Stimulated activated CD8-positive, alpha-beta memory T cell treated with anti-CD3 and anti-CD28 coated beads, Interleukin-7, amount 100 ng/mL, for 24 hours (primary cell): ENCODE data around the gene OAT.
"Not testable (repeated sequence)": the region's sequence is repeated elsewhere in the genome, so short reads cannot be mapped to it uniquely, and the experiment has no call there.

Experiments
- DNase-seq: peaks from one replicate; pipeline ENCODE4 v3.0.0-alpha.2; 2020; ENCODE audit warnings: low read depth

Gene OAT

GRCh38 chr10:124447751-124448466, 29.2 kb upstream of the OAT start:
- DNase-seq = no peak

- no peak for DNase-seq
Observed at GRCh38 chr10:124446830-124447750, 28.4 kb upstream of the OAT start.

DNA sequence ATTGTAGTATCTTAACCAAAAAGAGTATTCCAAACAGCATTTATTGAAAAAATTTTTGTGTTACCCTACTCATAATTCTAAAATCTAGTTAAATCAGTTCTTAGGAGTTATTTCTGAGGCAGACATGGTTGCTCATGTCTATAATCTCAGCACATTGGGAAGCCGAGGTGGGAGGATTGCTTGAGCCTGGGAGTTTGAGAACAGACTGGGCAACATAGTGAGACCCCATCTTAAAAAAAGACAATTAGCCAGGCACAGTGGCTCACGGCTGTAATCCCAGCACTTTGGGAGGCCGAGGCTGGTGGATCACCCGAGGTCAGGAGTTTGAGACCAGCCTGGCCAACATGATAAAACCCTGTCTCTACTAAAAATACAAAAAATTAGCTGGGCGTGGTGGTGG, 23.0 kb upstream of the OAT start:
- DNase-seq = not testable (repeated sequence)

DNA sequence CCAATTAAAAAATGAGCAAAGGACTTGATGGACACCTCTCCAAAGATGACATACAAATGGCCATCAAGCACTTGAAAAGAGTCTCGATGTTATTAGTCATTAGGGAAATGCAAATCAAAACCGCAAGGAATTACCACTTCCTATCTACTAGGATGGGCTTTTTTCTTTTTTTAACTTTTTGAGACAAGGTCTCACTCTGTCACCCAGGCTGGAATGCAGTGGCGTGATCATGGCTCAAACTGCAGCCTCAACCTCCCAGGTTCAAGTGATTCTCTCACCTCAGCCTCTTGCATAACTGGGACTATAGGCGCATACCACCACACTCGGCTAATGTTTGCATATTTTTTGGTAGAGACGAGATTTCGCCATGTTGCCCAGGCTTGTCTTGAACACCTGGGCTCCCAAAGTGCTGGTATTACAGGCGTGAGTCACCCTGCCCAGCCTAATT, 17.5 kb upstream of the OAT start:
- DNase-seq = no peak

- DNase-seq = not testable (repeated sequence)
Observed at GRCh38 chr10:124435683-124436082, 17.0 kb upstream of the OAT start.

DNA sequence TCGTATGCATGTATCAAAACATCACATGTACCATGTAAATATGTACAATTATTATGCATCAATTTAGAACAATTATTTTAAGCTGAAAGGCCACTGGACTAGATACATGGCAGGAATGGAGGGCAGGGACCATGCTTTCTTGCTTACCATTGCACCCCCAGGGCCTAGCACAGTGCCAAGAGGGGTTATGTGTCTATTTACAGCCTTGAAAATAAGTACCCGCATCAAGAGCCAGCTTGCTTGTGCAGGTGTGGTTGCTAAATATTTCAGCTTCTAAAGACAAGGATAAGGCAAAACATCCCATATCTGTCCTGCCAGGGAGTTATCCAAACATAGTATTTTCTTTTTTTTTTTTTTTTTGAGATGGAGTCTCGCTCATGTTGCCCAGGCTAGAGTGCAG, 14.7 kb upstream of the OAT start:
- no peak for DNase-seq

DNA sequence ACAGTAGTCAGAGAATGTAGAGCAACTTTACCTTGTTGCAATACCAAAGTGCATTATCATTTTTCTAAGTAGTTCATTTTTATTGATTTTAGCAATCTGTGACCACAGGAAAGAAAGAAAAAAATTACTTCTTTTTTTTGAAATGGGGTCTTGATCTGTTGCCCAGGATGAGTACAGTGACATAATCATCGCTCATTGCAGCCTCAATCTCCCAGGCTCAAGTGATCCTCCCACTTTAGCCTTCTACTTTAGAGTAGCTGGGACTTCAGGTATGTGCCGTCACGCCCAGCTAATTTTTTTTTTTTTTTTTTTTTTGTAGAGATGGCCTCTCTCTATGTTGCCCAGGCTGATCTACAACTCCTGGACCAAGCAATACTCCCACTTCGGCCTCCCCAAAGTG, 11.4 kb upstream of the OAT start:
- DNase-seq = no peak

GRCh38 chr10:124429576-124429975, 10.9 kb upstream of the OAT start:
- no peak for DNase-seq

- DNase-seq = no peak
Observed at GRCh38 chr10:124428207-124428777, 9.6 kb upstream of the OAT start.

- DNase-seq = no peak
Observed at GRCh38 chr10:124425227-124425962, 6.7 kb upstream of the OAT start.

GRCh38 chr10:124423813-124424212, 5.1 kb upstream of the OAT start:
- DNase-seq = no peak

GRCh38 chr10:124422742-124423141, 4.0 kb upstream of the OAT start:
- no peak for DNase-seq

- no peak for DNase-seq
Observed at GRCh38 chr10:124420254-124420653, 1.5 kb upstream of the OAT start.

- DNase-seq = no peak
Observed at GRCh38 chr10:124419635-124420034, 912 bp upstream of the OAT start.

- DNase-seq = peak; percentile 1
Observed at GRCh38 chr10:124417895-124418725, 613 bp downstream of the OAT start.

GRCh38 chr10:124416733-124417132, 2.0 kb downstream of the OAT start:
- DNase-seq = no peak

DNA sequence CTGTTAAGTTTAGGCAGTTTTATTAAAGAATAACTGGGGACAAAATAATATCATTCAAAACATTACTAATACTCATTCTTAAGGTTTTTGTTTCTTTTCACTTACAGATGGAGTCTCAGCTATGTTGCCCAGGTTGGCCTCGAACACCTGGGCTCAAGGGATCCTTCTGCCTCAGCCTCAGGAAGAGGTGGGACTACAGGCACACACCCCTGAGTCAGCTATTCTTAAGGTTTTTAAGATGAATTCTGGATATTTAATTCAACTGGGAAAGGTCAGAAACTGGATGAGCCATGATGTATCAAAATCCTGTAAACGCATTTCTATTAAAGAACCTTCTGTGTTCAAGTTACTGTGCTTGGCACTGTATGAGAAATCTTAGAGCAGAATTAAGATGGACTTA, 3.5 kb downstream of the OAT start:
- no peak for DNase-seq

GRCh38 chr10:124414076-124414475, 4.6 kb downstream of the OAT start:
- no peak for DNase-seq

DNA sequence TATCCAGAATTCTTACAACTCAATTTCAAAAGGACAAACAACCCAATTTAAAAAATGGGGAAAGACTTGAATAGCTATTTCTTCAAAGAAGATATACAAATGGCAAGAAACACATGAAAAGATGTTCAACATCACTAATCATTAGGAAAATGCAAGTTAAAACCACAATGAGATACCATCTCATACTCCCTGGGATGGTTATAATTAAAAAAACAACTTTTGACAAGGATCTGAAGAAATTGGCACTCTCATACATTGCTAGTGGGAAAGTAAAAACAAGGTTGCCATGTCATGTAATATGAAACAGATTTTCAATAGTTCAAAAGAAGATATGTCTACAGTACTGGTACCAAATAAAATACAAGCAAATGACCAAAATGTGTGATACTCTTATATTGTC, 9.0 kb downstream of the OAT start:
- no peak for DNase-seq

- no peak for DNase-seq
Observed at GRCh38 chr10:124408357-124408756, 10.4 kb downstream of the OAT start.

DNA sequence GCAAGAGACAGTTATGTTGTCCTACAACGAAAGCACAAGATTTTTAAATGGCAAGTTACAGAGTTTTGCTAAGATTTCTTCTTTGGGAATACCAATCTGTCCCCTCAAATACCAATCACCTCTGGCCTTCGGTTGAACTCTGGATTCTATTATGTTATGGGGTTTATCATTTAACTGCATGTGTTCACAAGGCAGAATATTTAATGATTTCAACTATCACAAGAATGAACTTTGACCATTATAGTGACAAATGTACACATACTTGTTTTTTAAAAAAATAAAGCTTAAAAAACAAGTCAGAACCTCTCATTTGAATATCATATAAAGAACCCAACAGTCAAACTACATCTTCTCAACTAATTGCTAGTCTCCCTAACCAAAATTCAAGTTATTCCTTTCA, 11.3 kb downstream of the OAT start:
- no peak for DNase-seq
